HG02938 (cell line): ENCODE results near the gene AGAP1.

Source experiments
- ATAC-seq: cut with Tn5 transposase; IDR thresholded peaks from one replicate; pipeline ENCODE4 v1.9.1; 2021; ENCODE audit warnings: mild to moderate bottlenecking, moderate library complexity; ENCODE audit not compliant: unreplicated experiment

AGAP1 gene

GRCh38 chr2:235833971-235834620 is 340.3 kb downstream of the AGAP1 start:
- no peak for ATAC-seq

- ATAC-seq = no peak
Measured at GRCh38 chr2:235834781-235835180, 340.9 kb downstream of the AGAP1 start.

- no peak for ATAC-seq
Measured at GRCh38 chr2:235835810-235836209, 342.0 kb downstream of the AGAP1 start.

GRCh38 chr2:235836491-235836911 is 342.7 kb downstream of the AGAP1 start:
- ATAC-seq = no peak

- ATAC-seq = no peak
Measured at GRCh38 chr2:235839226-235839625, 345.4 kb downstream of the AGAP1 start.

- ATAC-seq = no peak
Measured at GRCh38 chr2:235839974-235840373, 346.1 kb downstream of the AGAP1 start.

GRCh38 chr2:235841863-235842262 is 348.0 kb downstream of the AGAP1 start:
- ATAC-seq = no peak

- no peak for ATAC-seq
Measured at GRCh38 chr2:235842941-235843340, 349.1 kb downstream of the AGAP1 start.

- ATAC-seq = no peak
Measured at GRCh38 chr2:235843591-235844395, 349.9 kb downstream of the AGAP1 start.

GRCh38 chr2:235844561-235844960 is 350.7 kb downstream of the AGAP1 start:
- ATAC-seq = no peak

- ATAC-seq = no peak
Measured at GRCh38 chr2:235845245-235845644, 351.4 kb downstream of the AGAP1 start.

GRCh38 chr2:235847576-235847975 is 353.7 kb downstream of the AGAP1 start:
- no peak for ATAC-seq

GRCh38 chr2:235848055-235848454 is 354.2 kb downstream of the AGAP1 start:
- no peak for ATAC-seq

- ATAC-seq = no peak
Measured at GRCh38 chr2:235848946-235849345, 355.1 kb downstream of the AGAP1 start.

- no peak for ATAC-seq
Measured at GRCh38 chr2:235849489-235849888, 355.6 kb downstream of the AGAP1 start.

GRCh38 chr2:235850289-235850688 is 356.4 kb downstream of the AGAP1 start:
- ATAC-seq = no peak

GRCh38 chr2:235850771-235851551 is 357.1 kb downstream of the AGAP1 start:
- ATAC-seq = no peak

GRCh38 chr2:235851828-235852525 is 358.1 kb downstream of the AGAP1 start:
- ATAC-seq = no peak

GRCh38 chr2:235852526-235852920 is 358.7 kb downstream of the AGAP1 start:
- ATAC-seq = no peak

- no peak for ATAC-seq
Measured at GRCh38 chr2:235854276-235854675, 360.4 kb downstream of the AGAP1 start.

GRCh38 chr2:235855011-235855410 is 361.2 kb downstream of the AGAP1 start:
- ATAC-seq = no peak
